ENCODE data around the gene CRIP2. TPM values are rescaled to one million over a fixed set of nuclear protein-coding genes. Genes with fewer than 3 reads are reported as not detected.

CRIP2 gene
- total RNA-seq, 2 donors from 2014 or later = 65.9 to 96.6 TPM

- no peak for DNase-seq
- peaks cover 84% of the 10 kb centered on the region for H3K4me1 ChIP-seq
- no peaks in the 10 kb centered on the region for H3K9me3 ChIP-seq
- no peak for ATAC-seq
- no peak overlapping the region for H3K27ac ChIP-seq
- TF ChIP-seq CTCF (IDR thresholded peaks at IDR 0.05) = no peak
- H3K36me3 ChIP-seq (replicated peaks in 1 of 2; ENCODE audit: insufficient read depth in 1 of 2, low read depth in 2 of 2) = no peaks in the 10 kb centered on the region
- WGBS, 2 donors = 92 to 100% methylated on average over 1 to 16 of the region's 16 CpGs
- no peak overlapping the region for H3K4me3 ChIP-seq
- intact Hi-C loops (cut with DNase I) = loop anchor here (5.0 kb wide), 1 partner anchor 118 kb away; no protein-coding TSS in a partner anchor
- H3K27me3 ChIP-seq = peaks cover 0 to 18% of the 10 kb centered on the region in 2 donors
These were observed 10.4 kb downstream of the CRIP2 start for GRCh38 chr14:105484997-105485393.

GRCh38 chr14:105485739-105486162, 11.1 kb downstream of the CRIP2 start:
- H3K36me3 ChIP-seq (replicated peaks in 1 of 2; ENCODE audit: insufficient read depth in 1 of 2, low read depth in 2 of 2) = no peaks in the 10 kb centered on the region
- peaks cover 78% of the 10 kb centered on the region for H3K4me1 ChIP-seq
- intact Hi-C loops (cut with DNase I) = loop anchor here (5.0 kb wide), 1 partner anchor 118 kb away; no protein-coding TSS in a partner anchor
- peaks cover 0 to 18% of the 10 kb centered on the region in 2 donors for H3K27me3 ChIP-seq
- 8 to 17% methylated on average over 2 to 12 of the region's 12 CpGs for WGBS, 2 donors
- peak overlapping the region in 1 of 4 donors; percentile 20 for H3K27ac ChIP-seq
- ATAC-seq (no peak), DNase-seq (peak in 3 of 4 donors; percentile 50 to 62 (median 61))
- TF ChIP-seq CTCF (IDR thresholded peaks at IDR 0.05) (peak in 6 of 7 experiments; percentile 15 to 48 (median 40)), POLR2A (IDR thresholded peaks at IDR 0.05) (no peak)
- no peaks in the 10 kb centered on the region for H3K9me3 ChIP-seq
- no peak overlapping the region for H3K4me3 ChIP-seq

- intact Hi-C loops (cut with DNase I) = loop anchor here (5.0 kb wide), 1 partner anchor 119 kb away; no protein-coding TSS in a partner anchor
These were observed 11.7 kb downstream of the CRIP2 start, which contains the start of gene CRIP1 for GRCh38 chr14:105486163-105486973. Gene CRIP1, plus strand, starts transcription at chr14:105486886. Its CDS starts 374 bp downstream, at chr14:105487260.

GRCh38 chr14:105486974-105487448, 12.4 kb downstream of the CRIP2 start:
- TF ChIP-seq CTCF (IDR thresholded peaks at IDR 0.05) (no peak), POLR2A (IDR thresholded peaks at IDR 0.05) (no peak)
- Histone ChIP-seq H3K9me3 (no peaks in the 10 kb centered on the region), H3K27ac (peak overlapping the region in 2 of 4 donors; percentile 12 to 49), H3K4me3 (no peak overlapping the region), H3K4me1 (peaks cover 76% of the 10 kb centered on the region), H3K36me3 (replicated peaks in 1 of 2; ENCODE audit: insufficient read depth in 1 of 2, low read depth in 2 of 2) (no peaks in the 10 kb centered on the region), H3K27me3 (peaks cover 0 to 18% of the 10 kb centered on the region in 2 donors)
- intact Hi-C loops (cut with DNase I) = loop anchor here (5.0 kb wide), 1 partner anchor 120 kb away; no protein-coding TSS in a partner anchor
- ATAC-seq = no peak
- DNase-seq = no peak
- WGBS, 2 donors = 2% methylated on average over 44 of the region's 45 CpGs; no CpG with 5 or more reads in 1 of the 2 donors

More at GRCh38 chr14:105486163-105486973, 11.7 kb downstream of the CRIP2 start, which contains the start of gene CRIP1:
- Histone ChIP-seq H3K27me3 (peaks cover 0 to 18% of the 10 kb centered on the region in 2 donors), H3K4me1 (peaks cover 74% of the 10 kb centered on the region), H3K27ac (peak within 1 kb of the TSS in 2 of 4 donors; percentile 20 to 49), H3K4me3 (no peak within 1 kb of the TSS), H3K9me3 (no peaks in the 10 kb centered on the region), H3K36me3 (replicated peaks in 1 of 2; ENCODE audit: insufficient read depth in 1 of 2, low read depth in 2 of 2) (no peaks in the 10 kb centered on the region)
- DNase-seq (no peak), ATAC-seq (no peak)
- no peak for TF ChIP-seq CTCF (IDR thresholded peaks at IDR 0.05)
- no peak for TF ChIP-seq POLR2A (IDR thresholded peaks at IDR 0.05)
- 7% methylated on average over 56 of the region's 56 CpGs; no CpG with 5 or more reads in 1 of the 2 donors for WGBS, 2 donors

Data from body of pancreas (tissue), 4 donors.